Stomach smooth muscle (tissue), 2 donors: Measurements from ENCODE around the gene SERPINB6.
"Not testable (repeated sequence)": the region's sequence is repeated elsewhere in the genome, so short reads cannot be mapped to it uniquely, and the experiment has no call there.

Source experiments
- H3K27ac ChIP-seq: one replicate; pipeline ENCODE4 v1.7.0; 2013; ENCODE audit warnings: mild to moderate bottlenecking, low read length, inconsistent platforms
- H3K27me3 ChIP-seq, 2 donors: one replicate each; pipeline ENCODE4 v1.7.0; 2013; ENCODE audit warnings: low read length in 2 of 2; ENCODE audit not compliant: insufficient read depth in 2 of 2, control insufficient read depth in 1 of 2
- H3K36me3 ChIP-seq, 2 donors: one replicate each; pipeline ENCODE4 v1.7.0; 2013; ENCODE audit warnings: low read length in 2 of 2; ENCODE audit not compliant: control insufficient read depth in 2 of 2, insufficient read depth in 2 of 2
- H3K4me1 ChIP-seq: one replicate; pipeline ENCODE4 v1.7.0; 2013; ENCODE audit warnings: low read length; ENCODE audit not compliant: control insufficient read depth, insufficient read depth
- H3K4me3 ChIP-seq, 2 donors: one replicate each; pipeline ENCODE4 v1.7.0; 2013; ENCODE audit warnings: low read length in 2 of 2
- H3K9ac ChIP-seq, 2 donors: one replicate each; pipeline ENCODE4 v1.7.0; 2013; ENCODE audit warnings: low read length in 2 of 2, mild to moderate bottlenecking in 1 of 2
- H3K9me3 ChIP-seq, 2 donors: one replicate each; pipeline ENCODE4 v1.7.0; 2013; ENCODE audit warnings: low read length in 2 of 2; ENCODE audit not compliant: control insufficient read depth in 2 of 2
- donor health status: healthy.
- donor health status: Pancreatic carcinoma.

SERPINB6 gene

GRCh38 chr6:2945153-2945452 is 26.3 kb downstream of the SERPINB6 start:
- Histone ChIP-seq H3K36me3 (peaks cover 22% of the 10 kb centered on the region in 2 donors), H3K9ac (no peak overlapping the region), H3K9me3 (no peaks in the 10 kb centered on the region), H3K4me3 (no peak overlapping the region), H3K4me1 (peaks cover 2% of the 10 kb centered on the region), H3K27me3 (no peaks in the 10 kb centered on the region), H3K27ac (peak overlapping the region; percentile 18)

GRCh38 chr6:2944405-2945152 is 26.8 kb downstream of the SERPINB6 start:
- peak overlapping the region; percentile 18 for H3K27ac ChIP-seq

GRCh38 chr6:2943564-2943955 is 27.8 kb downstream of the SERPINB6 start:
- H3K9me3 ChIP-seq = no peaks in the 10 kb centered on the region
- H3K4me3 ChIP-seq = no peak overlapping the region
- H3K9ac ChIP-seq = no peak overlapping the region
- H3K4me1 ChIP-seq = peaks cover 2% of the 10 kb centered on the region
- H3K36me3 ChIP-seq = peaks cover 10 to 16% of the 10 kb centered on the region in 2 donors
- H3K27me3 ChIP-seq = no peaks in the 10 kb centered on the region
- no peak overlapping the region for H3K27ac ChIP-seq

More at GRCh38 chr6:2944405-2945152, 26.8 kb downstream of the SERPINB6 start:
- H3K9me3 ChIP-seq = no peaks in the 10 kb centered on the region
- H3K36me3 ChIP-seq = peaks cover 17 to 20% of the 10 kb centered on the region in 2 donors
- H3K27me3 ChIP-seq = no peaks in the 10 kb centered on the region
- no peak overlapping the region for H3K9ac ChIP-seq
- peaks cover 2% of the 10 kb centered on the region for H3K4me1 ChIP-seq
- H3K4me3 ChIP-seq = no peak overlapping the region

- Histone ChIP-seq H3K9ac (peak overlapping the region in 1 of 2 donors; percentile 23), H3K27me3 (no peaks in the 10 kb centered on the region), H3K36me3 (peaks cover 5 to 10% of the 10 kb centered on the region in 2 donors), H3K4me1 (peaks cover 2% of the 10 kb centered on the region), H3K4me3 (no peak overlapping the region), H3K27ac (no peak overlapping the region), H3K9me3 (no peaks in the 10 kb centered on the region)
Observed at GRCh38 chr6:2942914-2943563, 28.3 kb downstream of the SERPINB6 start.

DNA sequence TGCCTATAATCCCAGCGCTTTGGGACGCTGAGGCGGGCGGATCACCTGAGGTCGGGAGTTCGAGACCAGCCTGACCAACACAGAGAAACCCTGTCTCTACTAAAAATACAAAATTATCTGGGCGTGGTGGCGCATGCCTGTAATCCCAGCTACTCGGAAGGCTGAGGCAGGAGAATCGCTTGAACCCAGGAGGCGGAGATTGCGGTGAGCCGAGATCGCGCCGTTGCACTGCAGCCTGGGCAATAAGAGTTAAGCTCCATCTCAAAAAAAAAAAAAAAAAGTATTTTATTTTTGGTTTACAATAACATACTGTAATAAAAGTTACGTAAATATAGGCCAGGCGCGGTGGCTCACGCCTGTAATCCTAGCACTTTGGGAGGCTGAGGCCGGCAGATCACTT is 29.3 kb downstream of the SERPINB6 start:
- H3K36me3 ChIP-seq, H3K27me3 ChIP-seq, H3K9me3 ChIP-seq, H3K4me1 ChIP-seq, H3K9ac ChIP-seq, H3K4me3 ChIP-seq, H3K27ac ChIP-seq: not testable (repeated sequence)

DNA sequence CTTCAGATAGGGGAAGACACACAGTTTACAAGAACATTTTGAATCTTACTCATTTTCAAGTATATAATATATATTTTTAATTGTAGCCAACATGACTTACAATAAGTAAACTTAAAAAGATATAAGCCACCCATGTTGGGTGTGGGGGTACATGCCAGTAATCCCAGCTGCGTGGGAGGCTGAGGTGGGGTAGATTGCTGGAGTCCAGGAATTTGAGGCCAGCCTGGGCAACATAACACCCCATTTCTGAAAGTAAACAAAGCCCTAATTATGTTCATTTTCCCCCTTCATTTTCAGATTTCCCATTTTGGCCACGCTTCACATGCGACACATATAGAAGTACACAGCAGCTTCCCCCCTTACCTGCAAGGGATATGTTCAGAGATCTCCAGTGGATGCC is 30.5 kb downstream of the SERPINB6 start:
- Histone ChIP-seq H3K36me3 (no peaks in the 10 kb centered on the region), H3K9me3 (no peaks in the 10 kb centered on the region), H3K4me1 (peaks cover 2% of the 10 kb centered on the region), H3K27me3 (no peaks in the 10 kb centered on the region), H3K27ac (no peak overlapping the region), H3K9ac (no peak overlapping the region), H3K4me3 (no peak overlapping the region)

DNA sequence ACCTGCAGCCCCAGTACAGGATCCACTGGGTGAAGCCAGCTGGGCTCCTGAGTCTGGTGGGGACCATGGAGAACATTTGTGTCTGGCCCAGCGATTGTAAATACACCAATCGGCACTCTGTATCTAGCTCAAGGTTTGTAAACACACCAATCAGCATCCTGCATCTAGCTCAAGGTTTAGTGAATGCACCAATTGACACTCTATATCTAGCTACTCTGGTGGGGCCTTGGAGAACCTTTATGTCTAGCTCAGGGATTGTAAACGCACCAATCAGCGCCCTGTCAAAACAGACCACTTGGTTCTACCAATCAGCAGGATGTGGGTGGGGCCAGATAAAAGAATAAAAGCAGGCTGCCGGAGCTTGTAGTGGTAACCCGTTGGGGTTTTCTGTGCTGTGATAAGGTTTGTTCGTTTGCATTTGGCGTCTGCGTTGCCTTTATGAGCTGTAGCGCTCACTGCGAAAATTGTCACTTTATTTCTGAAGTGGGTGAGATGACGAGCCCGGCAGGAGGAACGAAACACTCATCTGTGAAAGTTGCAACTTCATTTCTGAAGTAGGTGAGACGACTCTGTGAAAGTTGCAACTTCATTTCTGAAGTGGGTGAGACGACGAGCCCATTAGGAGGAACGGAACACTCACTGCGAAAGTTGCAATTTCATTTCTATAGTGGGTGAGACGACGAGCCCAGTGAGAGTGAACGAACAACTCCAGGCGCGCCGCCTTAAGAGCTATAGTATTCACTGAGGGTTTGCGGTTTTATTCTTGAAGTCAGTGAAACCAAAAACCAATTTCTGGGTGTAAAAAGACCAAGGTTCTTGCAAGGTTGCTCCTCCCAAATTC is 31.1 kb downstream of the SERPINB6 start:
- H3K4me3 ChIP-seq = no peak overlapping the region
- H3K4me1 ChIP-seq = peaks cover 2% of the 10 kb centered on the region

DNA sequence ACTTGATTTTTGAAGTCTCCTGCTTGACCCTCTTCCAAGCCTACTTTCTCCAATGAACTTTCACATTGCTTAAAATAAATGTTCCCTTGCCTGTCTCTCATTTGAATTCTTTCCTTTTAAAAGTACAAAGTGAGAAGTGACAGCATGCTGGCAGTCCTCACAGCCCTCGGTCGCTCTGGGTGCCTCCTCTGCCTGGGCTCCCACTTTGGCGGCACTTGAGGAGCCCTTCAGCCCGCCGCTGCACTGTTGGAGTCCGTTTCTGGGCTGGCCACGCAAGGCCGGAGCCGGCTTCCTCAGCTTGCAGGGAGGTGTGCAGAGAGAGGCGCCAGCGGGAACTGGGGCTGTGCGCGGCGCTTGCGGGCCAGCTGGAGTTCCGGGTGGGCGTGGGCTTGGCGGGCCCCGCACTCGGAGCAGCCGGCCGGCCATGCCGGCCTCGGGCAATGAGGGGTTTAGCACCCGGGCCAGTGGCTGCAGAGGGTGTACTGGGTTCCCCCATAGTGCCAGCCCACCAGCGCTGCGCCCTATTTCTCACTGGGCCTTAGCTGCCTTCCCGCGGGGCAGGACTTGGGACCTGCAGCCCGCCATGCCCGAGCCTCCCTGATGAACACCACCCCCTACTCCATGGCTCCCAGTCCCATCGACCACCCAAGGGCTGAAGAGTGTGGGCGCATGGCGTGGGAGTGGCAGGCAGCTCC is 31.9 kb downstream of the SERPINB6 start:
- peaks cover 2% of the 10 kb centered on the region for H3K4me1 ChIP-seq
- H3K4me3 ChIP-seq = no peak overlapping the region
- no peaks in the 10 kb centered on the region for H3K27me3 ChIP-seq
- H3K9me3 ChIP-seq = no peaks in the 10 kb centered on the region
- no peaks in the 10 kb centered on the region for H3K36me3 ChIP-seq
- no peak overlapping the region for H3K9ac ChIP-seq
- no peak overlapping the region for H3K27ac ChIP-seq

More for the DNA sequence above, 31.1 kb downstream of the SERPINB6 start:
- Histone ChIP-seq H3K36me3 (no peaks in the 10 kb centered on the region), H3K27ac (no peak overlapping the region), H3K9ac (no peak overlapping the region), H3K27me3 (no peaks in the 10 kb centered on the region), H3K9me3 (no peaks in the 10 kb centered on the region)

- Histone ChIP-seq H3K9ac (no peak overlapping the region), H3K36me3 (no peaks in the 10 kb centered on the region), H3K9me3 (no peaks in the 10 kb centered on the region), H3K4me1 (peaks cover 2% of the 10 kb centered on the region), H3K27ac (no peak overlapping the region), H3K4me3 (no peak overlapping the region), H3K27me3 (no peaks in the 10 kb centered on the region)
Observed at GRCh38 chr6:2938632-2939083, 32.7 kb downstream of the SERPINB6 start.

DNA sequence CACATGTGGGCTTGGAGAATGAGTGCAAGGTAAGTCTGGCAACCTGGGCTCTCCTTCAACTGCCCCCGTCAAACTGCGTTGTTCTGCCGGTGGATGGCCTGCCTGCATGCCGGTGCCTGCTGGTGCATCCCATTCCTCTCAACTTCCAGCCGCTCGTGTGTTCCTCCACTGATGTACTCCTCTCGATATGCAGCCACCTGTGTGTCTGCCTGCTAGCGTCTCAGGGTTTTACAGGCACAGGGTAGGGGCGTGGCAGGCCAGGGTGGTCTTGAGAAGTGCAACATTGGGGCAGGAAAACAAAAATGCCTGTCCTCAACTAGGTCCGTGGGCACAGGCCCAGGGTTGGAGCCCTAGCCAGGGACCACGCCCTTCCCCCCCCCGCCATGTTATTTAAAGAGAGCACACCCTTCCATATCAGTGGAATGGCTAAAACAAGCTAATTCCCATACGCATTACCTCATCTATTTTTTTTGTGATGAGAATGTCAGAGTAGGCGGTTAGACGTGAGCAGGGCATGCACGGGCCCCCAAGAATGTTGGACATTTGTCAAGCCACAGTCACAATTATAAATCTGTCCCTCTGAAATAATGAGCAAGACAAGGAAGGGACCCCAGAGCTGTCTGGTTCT is 33.2 kb downstream of the SERPINB6 start:
- Histone ChIP-seq H3K9me3 (no peaks in the 10 kb centered on the region), H3K9ac (no peak overlapping the region), H3K27me3 (no peaks in the 10 kb centered on the region), H3K4me1 (no peaks in the 10 kb centered on the region), H3K4me3 (no peak overlapping the region), H3K27ac (no peak overlapping the region), H3K36me3 (no peaks in the 10 kb centered on the region)
